Effector CD4-positive, alpha-beta T cell (primary cell): Measurements from ENCODE around the gene FBXW11.
"Not testable (repeated sequence)": the region's sequence is repeated elsewhere in the genome, so short reads cannot be mapped to it uniquely, and the experiment has no call there.

Experiments used
- DNase-seq: peaks from one replicate; pipeline ENCODE4 v3.0.0-alpha.2; 2020
- total RNA-seq: gene quantifications from one replicate; lab custom pipeline; 2026; lab: John Stamatoyannopoulos, UW

FBXW11 gene
- total RNA-seq: 60.0 reads per million, percentile 72 among the genes with 10 or more reads in this experiment

DNA sequence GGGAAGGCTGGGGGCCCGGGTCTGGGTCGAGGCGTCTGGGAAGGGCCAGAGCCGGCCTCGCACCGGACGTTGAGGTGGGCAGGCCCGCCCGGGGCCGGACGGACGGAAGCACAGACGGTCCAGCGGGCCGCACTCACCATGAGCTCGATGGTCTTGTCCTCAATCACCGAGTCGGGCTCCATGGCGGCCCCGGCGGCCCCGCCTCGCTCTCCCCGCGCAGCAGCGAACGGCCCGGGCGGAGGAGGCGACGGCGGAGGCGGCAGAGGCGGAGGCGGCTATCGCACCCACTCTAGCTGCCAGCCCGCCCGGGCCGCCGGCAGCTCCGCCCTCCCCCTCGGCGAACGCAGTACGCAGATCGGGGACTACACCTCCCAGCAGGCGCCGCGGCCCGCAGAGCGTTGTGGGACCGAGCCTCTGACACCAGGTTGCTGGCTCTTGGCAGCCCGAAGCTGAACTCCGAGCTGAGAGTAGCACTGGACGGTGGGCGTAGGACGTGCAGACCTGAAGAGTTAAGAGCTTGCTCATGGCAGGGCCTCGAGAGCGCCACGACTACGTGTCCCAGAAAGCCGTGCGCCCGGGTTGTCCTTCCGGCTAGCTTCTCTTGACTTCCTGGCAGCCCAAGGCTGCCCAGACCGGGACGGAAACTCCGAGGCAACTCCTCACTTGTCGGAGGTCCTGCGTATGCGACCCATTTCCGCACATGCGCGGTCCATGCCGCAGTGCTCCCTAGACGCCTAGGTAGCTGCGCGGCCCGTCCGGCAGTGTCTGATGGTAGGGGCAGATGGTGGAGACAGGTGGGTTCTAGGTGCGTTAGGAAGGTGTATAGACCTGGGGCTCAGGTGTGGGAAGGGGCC, at the start of gene FBXW11:
TSS of gene FBXW11 (minus strand) at position 318 of the 854 bp plus-strand sequence. CDS start at position 182, 136 bp downstream.
- DNase-seq: peak; percentile 94

DNA sequence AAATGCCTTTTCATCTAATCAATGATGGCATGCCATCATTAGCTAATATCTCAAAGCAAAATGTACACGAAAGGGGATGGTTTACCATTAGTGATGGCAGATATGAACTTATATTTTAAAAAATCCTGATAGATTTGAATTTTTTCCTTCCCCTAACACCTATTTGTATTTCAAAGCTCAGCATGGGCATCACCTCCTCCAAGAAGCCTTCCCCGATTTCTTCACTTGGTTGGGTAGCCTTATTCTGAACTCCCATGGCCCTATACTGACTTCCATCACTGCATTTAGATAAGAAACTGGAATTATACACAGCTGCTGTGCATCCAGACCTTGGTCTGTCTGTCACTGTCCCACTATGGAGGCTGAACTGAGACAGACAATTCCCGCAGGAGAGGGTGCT, 49.6 kb upstream of the FBXW11 start:
- no peak for DNase-seq

DNA sequence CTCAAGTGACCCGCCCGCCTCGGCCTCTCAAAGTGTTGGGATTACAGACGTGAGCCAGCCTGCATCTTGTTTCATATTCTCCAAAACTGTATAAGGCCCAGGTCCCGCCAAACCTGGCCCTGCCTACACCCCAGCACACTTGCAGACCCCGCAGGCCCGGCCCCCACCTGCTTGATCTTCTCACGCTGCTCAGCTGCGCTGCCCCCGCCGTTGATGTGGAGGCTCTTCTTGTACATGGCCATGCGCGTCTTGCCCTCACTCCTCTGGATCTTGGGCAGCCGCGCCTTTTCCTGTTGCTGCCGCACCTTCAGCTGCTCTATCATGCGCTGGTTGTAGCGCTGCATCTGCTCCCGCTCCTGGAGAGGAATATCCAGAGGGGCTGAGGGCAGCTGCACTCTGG, 49.0 kb upstream of the FBXW11 start:
- no peak for DNase-seq

- DNase-seq: no peak
These were observed 48.2 kb upstream of the FBXW11 start for GRCh38 chr5:172054611-172055153.

DNA sequence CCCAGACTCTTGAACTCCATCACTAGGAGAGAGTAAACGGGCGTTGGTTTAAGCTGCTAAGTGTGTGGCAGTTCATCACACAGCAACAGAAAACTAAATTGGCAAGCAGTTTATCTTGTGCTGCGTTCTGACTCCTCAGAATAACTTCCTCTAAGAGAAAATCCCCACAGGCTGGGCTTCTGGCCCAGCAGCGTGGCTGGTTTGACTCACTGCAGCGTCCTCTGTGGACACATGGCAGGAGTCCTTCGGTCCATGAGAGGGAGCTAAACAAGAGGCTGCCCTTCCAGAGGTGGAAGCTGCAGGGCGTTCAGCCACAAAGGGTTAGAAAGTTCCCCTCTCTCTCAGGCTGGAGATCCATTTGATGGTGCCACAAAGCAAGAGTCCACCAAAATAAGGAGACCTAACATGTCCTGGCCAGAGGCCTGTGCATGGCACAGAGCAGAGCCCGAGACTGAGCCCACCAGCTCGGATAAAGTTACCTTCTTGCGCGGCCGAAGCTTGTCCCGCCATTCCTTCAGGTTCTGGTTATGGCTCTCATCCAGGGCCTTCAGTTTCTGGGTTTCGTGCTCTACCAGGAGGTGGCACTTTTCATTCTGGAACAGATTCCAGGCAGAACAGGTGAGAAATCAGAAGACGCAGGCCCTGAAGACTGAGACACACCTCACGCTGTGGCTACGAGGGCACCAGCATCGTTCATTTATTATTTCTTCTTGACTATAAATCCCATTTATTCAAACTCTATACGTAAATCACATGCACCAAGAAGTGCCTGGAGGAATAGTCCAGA, 46.2 kb upstream of the FBXW11 start:
- no peak for DNase-seq

DNA sequence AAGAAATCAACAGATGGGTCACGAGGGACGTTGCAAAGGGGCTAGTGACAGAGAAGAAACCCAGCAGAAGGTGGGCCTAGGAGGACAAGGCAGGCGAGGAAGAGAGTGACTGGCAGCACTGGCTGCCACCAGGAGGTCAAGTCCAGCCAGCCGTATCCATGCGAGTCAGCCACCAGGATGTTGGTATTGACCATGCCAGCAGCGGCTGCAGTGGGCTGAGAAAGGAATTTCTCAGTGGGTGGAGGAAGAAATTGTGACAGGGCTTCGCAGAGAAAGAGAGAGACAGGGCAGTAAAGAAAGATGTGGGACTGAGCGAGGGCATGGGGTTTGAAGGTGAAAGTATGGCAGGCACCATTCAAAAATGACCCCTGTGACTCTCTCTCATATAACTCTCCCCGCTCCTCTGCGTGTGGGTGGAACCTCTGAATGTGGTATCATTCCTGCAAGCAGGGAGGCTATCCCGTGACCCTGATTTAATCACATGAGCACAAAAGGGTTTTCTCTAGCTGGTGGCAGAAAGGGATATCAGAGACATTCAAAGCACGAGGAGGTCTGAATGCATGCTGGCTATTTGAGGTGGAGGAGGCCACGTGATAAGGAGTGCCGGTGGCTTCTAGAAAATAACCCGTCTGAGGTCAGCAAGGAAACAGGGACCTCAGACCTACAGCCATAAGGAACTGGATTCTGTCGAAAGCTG, 45.4 kb upstream of the FBXW11 start:
- no peak for DNase-seq

DNA sequence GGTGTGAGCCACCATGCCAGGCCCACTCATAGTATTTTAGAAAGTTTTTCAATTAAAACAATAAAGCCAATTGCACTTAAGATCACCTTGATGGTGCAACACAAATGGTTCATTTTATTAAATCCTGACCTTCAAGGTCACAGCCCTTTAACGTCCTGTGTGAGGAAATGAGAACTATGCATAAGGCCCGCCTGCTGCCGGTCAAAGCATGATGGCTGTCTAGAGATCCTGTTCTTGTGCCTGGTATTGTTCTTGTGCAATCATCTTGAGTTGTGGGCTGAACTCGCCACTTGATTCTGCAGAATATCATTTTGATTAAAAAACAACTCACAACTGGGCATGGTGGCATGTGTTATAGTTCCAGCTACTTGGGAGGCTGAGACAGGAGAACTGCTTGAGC, 43.6 kb upstream of the FBXW11 start:
- no peak for DNase-seq

GRCh38 chr5:172049226-172049796, 42.9 kb upstream of the FBXW11 start:
- DNase-seq: no peak

- DNase-seq: no peak
These were observed 42.2 kb upstream of the FBXW11 start for GRCh38 chr5:172048539-172049101.

GRCh38 chr5:172048170-172048422, 41.7 kb upstream of the FBXW11 start:
- DNase-seq: no peak

GRCh38 chr5:172046593-172046992, 40.2 kb upstream of the FBXW11 start:
- no peak for DNase-seq

DNA sequence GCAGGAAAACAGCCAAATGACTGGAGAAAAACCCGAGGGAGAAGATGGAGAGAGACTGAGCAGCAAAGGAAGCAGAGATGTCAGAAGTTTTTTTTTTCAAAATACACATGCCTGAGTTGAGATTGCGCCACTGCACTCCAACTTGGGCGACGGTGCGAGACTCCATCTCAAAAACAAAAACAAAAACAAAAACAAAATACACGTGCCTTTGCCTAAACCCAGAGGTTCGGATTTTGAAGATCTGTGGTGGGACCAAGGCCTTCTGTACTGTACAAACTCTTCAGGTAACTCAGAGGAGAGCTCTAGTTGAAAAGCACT, 38.8 kb upstream of the FBXW11 start:
- no peak for DNase-seq

DNA sequence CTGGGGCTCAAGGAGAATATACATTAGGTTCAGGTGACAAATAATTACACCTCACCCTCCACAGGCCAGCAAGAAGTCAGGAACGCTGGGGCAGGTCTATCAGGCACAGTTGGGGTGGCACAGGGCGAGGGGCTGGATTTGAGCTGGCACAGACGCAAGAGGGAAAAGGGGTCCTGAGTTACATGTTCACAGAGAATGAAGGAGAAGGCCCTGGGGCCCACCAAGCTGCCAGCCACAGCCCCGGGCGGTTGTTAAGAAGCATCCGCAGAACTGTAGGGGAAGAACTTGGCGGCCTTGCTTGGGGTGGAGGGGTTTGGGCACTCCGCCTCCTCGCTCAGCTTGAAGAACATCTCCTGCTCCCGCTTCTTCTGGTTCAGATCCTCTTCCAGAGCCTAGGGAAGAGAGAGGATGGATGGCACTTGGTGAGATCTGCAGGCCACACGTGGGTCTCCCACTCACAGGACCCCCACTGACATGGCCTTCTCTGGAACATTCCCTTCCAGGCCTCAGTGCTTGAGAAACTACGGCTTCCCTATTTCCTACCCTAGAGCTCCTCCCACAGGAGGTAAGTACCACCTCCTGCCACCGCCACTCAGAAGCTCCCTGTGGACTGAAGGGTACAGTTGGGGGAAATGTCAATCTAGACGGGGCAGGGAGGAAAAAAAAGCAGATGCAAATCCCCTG, 38.3 kb upstream of the FBXW11 start:
- no peak for DNase-seq

DNA sequence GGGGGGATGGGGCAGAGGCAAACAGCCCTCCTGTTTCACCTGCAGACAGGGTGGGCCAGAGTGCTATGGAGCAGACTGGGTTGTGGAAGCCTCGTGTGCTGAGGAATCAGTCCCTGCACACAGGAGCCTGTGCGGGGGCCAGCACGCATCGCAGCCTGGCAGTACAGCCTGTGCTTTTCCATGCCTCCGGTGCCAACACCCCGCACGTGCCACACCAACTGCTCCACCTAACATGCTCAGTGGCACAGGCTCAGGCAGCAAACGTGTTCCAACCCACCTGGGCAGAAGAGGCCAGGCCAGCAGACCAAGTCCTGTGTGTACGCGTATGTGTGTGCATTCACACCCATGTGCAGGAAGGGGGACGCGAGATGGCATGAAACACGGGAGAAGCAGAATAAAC, 37.4 kb upstream of the FBXW11 start:
- no peak for DNase-seq

DNA sequence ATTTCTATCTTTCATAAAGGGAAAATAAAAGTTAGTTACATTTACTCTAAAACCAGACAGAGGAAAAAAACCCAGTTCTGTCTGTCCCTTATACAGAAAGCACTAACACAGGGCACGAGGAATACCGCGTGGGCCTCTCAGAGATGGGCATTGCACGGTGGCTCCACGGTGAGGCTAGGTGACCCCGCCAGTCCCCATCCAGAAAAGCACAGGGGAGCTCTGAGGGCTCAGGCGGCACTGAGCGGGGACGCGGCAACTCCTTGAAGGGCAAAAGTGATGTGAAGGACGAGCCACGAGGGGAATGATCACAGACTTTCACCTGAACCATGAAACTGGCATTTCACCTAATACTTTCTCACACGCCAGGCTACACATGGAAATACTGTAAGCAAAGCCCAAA, 35.7 kb upstream of the FBXW11 start:
- DNase-seq: no peak

DNA sequence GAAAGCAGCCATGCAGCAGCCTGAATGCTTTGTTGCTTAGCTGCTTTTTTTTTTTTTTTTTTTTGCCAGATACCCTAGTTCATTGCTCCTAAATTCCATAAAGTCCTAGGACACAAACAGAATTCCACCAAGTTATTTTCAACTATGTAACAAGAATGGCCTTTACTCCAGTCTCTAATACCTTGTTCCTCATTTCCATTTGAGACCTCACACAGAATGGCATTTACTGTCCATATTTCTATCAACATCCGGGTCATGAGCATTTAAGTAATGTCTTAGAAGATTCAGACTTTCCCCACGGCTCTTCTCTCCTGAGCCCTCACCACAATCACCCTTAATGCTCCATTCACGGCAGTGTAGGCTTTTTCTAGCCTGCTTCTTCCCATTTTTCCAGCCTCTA, 31.7 kb upstream of the FBXW11 start:
- DNase-seq: no peak

- DNase-seq: no peak
These were observed 28.6 kb upstream of the FBXW11 start for GRCh38 chr5:172035049-172035448.

DNA sequence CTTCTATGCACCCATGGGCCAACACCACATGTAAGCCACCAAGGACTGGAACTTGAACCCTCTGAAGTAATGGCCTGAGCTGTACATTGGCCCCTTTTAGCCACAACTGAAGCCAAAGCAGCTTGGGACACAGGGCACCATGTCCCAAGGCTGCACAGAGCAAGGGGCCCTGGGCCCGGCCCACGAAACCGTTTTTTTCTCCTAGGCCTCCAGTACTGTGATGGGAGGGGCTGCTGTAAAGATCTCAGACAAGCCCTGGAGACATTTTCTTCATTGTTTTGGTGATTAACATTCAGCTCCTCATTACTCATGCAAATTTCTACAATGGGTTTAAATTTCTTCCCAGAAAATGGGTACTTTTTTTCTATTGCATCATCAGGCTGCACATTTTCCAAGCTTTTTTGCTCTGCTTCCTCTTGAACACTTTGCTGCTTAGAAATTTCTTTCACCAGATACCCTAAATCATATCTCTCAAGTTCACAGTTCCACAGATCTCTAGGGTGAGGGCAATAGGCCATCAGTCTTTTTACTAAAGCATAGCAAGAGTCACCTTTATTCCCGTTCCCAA, 25.5 kb upstream of the FBXW11 start:
- DNase-seq: no peak

DNA sequence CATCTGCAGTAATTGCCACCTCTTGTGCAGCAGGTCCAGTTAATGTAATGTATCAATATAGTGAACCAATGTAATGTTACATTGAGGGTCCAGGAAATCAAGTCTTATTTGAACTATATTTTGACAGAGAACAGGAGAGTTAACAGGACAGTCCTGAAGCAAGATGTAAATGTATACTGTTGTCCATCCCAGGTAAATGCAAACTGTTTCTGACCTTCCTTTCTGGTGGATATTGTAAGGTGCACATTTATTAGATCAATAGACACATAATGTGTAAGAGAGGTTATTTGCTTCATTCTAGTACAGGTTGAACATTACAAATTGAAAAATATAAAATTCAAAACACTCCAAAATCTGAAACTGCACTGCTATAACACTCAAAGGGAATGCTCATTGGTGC, 23.4 kb upstream of the FBXW11 start:
- DNase-seq: no peak

- no peak for DNase-seq
These were observed 21.7 kb upstream of the FBXW11 start for GRCh38 chr5:172028167-172028566.

GRCh38 chr5:172020110-172020786, 13.8 kb upstream of the FBXW11 start:
- not testable (repeated sequence) for DNase-seq
